Mammary epithelial cell (primary cell): Measurements from ENCODE around the gene CFH.
"Not testable (repeated sequence)": the region's sequence is repeated elsewhere in the genome, so short reads cannot be mapped to it uniquely, and the experiment has no call there.

Experiments used
- CTCF ChIP-seq, 2 donors: IDR thresholded peaks in 1 of 2; conservative IDR thresholded peaks in 1 of 2; 2 replicates each; pipeline ENCODE4 v1.5.1; 2011 to 2012; ENCODE audit warnings: inconsistent platforms in 2 of 2, low read length in 2 of 2, mild to moderate bottlenecking in 2 of 2, control low read depth in 1 of 2, low read depth in 1 of 2; ENCODE audit not compliant: insufficient read depth in 1 of 2; ENCODE audit errors: extremely low read depth in 1 of 2
- EZH2 ChIP-seq: IDR thresholded peaks from 2 replicates; pipeline ENCODE4 v1.6.1; 2012; ENCODE audit warnings: low read length, inconsistent platforms, borderline replicate concordance

DNA sequence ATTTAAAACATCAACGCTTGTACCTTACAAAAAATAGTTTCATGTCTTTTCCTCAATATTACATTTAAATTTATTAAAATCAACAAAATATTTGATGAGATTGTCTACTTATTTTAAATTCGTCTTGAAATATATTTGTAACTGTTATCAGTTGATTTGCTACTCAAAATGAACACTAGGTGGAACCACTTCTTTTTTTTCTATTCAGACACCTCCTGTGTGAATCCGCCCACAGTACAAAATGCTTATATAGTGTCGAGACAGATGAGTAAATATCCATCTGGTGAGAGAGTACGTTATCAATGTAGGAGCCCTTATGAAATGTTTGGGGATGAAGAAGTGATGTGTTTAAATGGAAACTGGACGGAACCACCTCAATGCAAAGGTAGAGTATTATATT, 91.4 kb downstream of the CFH start:
- TF ChIP-seq CTCF (conservative IDR thresholded peaks at IDR 0.05 in 1 of 2, IDR thresholded peaks at IDR 0.05 in 1 of 2; ENCODE audit: extremely low read depth in 1 of 2, insufficient read depth in 1 of 2, low read depth in 1 of 2, low read length in 2 of 2) = peak; percentile 27 to 28
- TF ChIP-seq EZH2 = not testable (repeated sequence)
